Esophagus muscularis mucosa (tissue), 4 donors: Measurements from ENCODE around the gene GSTM5.

Experiments
- EP300 ChIP-seq: sonication (generic); formaldehyde crosslinking; IDR thresholded peaks from one replicate; pipeline ENCODE4 v1.6.1; 2017; ENCODE audit warnings: antibody characterized with exemption
- POLR2A ChIP-seq: fragments of 450-650 bp; IDR thresholded peaks from one replicate; pipeline ENCODE4 v1.6.1; 2017; ENCODE audit warnings: antibody characterized with exemption, moderate library complexity, mild to moderate bottlenecking, low read depth
- TF ChIP-seq, protein P1 (sequence below), 3 experiments: fragments of 200-600 bp in 2 of 3; fragments of 450-650 bp in 1 of 3; sonication (generic) in 2 of 3; IDR thresholded peaks; one replicate each; pipeline ENCODE4 v1.5.1; 2017 to 2019; ENCODE audit warnings: antibody characterized with exemption in 3 of 3, mild to moderate bottlenecking in 2 of 3, moderate library complexity in 1 of 3

GRCh38 chr1:109764561-109765482 lies 52.8 kb downstream of the GSTM5 start:
- TF ChIP-seq, protein P1, sequence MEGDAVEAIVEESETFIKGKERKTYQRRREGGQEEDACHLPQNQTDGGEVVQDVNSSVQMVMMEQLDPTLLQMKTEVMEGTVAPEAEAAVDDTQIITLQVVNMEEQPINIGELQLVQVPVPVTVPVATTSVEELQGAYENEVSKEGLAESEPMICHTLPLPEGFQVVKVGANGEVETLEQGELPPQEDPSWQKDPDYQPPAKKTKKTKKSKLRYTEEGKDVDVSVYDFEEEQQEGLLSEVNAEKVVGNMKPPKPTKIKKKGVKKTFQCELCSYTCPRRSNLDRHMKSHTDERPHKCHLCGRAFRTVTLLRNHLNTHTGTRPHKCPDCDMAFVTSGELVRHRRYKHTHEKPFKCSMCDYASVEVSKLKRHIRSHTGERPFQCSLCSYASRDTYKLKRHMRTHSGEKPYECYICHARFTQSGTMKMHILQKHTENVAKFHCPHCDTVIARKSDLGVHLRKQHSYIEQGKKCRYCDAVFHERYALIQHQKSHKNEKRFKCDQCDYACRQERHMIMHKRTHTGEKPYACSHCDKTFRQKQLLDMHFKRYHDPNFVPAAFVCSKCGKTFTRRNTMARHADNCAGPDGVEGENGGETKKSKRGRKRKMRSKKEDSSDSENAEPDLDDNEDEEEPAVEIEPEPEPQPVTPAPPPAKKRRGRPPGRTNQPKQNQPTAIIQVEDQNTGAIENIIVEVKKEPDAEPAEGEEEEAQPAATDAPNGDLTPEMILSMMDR (IDR thresholded peaks at IDR 0.05) = no peak
- TF ChIP-seq POLR2A (no peak), EP300 (no peak)
